ENCODE data around the gene KMT2B.
"Not testable (repeated sequence)": the region's sequence is repeated elsewhere in the genome, so short reads cannot be mapped to it uniquely, and the experiment has no call there.

The KMT2B gene, protein sequence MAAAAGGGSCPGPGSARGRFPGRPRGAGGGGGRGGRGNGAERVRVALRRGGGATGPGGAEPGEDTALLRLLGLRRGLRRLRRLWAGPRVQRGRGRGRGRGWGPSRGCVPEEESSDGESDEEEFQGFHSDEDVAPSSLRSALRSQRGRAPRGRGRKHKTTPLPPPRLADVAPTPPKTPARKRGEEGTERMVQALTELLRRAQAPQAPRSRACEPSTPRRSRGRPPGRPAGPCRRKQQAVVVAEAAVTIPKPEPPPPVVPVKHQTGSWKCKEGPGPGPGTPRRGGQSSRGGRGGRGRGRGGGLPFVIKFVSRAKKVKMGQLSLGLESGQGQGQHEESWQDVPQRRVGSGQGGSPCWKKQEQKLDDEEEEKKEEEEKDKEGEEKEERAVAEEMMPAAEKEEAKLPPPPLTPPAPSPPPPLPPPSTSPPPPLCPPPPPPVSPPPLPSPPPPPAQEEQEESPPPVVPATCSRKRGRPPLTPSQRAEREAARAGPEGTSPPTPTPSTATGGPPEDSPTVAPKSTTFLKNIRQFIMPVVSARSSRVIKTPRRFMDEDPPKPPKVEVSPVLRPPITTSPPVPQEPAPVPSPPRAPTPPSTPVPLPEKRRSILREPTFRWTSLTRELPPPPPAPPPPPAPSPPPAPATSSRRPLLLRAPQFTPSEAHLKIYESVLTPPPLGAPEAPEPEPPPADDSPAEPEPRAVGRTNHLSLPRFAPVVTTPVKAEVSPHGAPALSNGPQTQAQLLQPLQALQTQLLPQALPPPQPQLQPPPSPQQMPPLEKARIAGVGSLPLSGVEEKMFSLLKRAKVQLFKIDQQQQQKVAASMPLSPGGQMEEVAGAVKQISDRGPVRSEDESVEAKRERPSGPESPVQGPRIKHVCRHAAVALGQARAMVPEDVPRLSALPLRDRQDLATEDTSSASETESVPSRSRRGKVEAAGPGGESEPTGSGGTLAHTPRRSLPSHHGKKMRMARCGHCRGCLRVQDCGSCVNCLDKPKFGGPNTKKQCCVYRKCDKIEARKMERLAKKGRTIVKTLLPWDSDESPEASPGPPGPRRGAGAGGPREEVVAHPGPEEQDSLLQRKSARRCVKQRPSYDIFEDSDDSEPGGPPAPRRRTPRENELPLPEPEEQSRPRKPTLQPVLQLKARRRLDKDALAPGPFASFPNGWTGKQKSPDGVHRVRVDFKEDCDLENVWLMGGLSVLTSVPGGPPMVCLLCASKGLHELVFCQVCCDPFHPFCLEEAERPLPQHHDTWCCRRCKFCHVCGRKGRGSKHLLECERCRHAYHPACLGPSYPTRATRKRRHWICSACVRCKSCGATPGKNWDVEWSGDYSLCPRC (N-terminal part only)

DNA sequence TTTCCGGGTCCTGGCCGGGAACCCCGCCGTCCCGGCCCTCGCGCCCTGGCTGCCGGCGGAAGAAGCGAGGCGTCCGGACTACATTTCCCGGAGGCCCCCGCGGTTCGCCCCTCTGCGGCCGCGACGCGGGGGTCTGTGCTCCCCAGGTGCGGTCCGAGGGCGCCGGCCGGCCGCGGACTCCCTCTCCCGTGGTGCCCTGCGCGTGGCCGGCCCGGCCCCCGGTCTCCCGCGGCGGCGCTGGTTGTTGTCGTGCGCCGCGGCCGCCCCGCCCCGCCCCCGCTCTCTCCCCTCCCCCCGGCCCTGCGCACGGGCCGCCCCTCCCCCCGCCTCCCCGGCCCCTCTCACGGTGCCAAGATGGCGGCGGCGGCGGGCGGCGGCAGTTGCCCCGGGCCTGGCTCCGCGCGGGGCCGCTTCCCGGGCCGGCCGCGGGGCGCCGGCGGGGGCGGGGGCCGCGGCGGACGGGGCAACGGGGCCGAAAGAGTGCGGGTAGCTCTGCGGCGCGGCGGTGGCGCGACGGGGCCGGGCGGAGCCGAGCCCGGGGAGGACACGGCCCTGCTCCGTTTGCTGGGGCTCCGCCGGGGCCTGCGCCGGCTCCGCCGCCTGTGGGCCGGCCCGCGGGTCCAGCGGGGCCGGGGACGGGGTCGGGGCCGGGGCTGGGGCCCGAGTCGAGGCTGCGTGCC is at the start of gene KMT2B:
TSS of gene KMT2B (plus strand) at position 339 of the 680 bp plus-strand sequence. CDS start at position 355, 16 bp downstream.
- peak; percentile 91 for DNase-seq (ENCODE audit: low read depth in 2 of 2)

DNA sequence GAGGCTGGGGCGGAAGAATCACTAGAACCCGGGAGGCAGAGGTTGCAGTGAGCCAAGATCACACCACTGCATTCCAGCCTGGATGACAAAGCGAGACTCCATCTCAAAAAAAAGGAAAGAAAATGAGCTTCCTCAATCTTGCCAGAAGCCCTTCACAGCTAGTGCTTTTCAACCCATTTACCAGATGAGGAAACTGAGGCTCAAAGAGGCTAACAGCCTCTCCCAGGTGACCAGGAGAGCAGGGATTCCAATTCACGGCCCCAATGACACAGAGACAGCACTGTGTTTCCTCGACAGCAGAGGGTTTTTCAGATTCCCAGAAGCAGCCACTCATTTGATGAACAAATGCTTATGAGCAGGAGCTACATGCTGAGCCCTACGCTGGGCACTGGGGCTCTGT is 48.2 kb upstream of the KMT2B start:
- no peak for DNase-seq (ENCODE audit: low read depth in 2 of 2)

DNA sequence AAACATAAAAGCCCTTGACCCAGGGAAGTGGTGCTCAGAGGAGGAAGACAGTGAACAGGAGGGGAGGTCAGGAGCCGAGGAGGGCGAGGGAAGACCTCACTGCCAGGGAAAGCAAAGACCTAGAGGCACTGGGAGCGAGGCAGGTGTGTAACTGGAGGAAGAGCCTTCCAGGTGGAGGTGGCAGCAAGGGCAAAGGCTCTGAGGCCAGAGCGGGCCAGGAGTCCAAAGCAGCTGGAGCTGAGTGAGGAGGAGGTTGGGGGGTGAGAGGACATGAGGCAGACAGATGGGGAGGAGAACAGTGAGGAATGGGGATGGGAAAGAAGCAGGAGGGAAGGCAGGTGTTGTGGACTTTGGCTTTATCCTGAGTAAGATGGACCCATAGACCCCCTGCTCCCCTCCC is 47.8 kb upstream of the KMT2B start:
- DNase-seq (ENCODE audit: low read depth in 2 of 2), result no peak

DNA sequence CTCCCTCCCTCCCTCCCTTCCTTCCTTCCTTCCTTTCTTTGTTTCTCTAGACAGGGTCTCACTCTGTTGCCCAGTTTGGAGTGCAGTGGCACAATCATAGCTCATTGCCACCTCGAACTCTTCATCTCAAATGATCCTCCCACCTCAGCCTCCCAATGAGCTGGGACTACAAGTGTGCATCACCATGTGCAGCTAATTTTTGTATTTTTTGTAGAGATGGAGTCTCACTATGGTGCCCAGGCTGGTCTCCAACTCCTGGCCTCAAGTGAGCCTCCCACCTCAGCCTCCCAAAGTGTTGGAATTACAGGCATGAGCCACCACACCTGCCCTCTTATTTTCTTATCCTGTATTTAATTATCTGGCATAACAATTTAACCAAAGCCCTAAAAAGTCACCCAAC is 47.1 kb upstream of the KMT2B start:
- no peak for DNase-seq (ENCODE audit: low read depth in 2 of 2)

- no peak for DNase-seq (ENCODE audit: low read depth in 2 of 2)
These were observed 46.0 kb upstream of the KMT2B start for GRCh38 chr19:35671818-35672217.

DNA sequence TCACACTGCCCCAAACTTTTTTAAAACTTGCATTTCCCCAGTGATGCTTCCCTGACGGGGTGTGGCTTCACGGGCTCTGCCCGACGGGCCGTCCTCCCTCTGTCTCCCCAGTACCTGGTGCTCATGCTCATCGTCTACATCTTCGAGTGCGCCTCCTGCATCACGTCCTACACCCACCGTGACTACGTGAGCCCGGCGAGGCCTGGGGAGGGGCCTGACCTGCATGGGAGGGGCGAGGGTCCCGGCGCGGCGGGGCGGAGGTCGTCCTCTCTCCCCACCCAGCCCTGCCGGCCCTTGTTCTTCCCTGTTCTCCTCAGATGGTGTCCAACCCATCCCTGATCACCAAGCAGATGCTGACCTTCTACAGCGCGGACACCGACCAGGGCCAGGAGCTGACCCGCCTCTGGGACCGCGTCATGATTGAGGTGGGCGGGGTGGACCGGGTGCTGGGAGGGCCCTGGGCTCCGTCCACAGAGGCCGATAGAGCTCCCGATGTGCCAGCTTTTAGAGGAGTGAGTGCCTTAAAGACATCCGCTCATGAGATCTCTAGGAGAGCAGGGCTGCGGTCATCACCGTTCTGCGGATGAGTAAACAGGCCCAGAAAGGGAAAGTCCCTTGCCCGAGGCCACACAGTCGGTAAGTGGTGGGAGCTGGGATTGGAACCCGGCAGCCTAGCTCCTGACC is 44.5 kb upstream of the KMT2B start:
- no peak for DNase-seq (ENCODE audit: low read depth in 2 of 2)

DNA sequence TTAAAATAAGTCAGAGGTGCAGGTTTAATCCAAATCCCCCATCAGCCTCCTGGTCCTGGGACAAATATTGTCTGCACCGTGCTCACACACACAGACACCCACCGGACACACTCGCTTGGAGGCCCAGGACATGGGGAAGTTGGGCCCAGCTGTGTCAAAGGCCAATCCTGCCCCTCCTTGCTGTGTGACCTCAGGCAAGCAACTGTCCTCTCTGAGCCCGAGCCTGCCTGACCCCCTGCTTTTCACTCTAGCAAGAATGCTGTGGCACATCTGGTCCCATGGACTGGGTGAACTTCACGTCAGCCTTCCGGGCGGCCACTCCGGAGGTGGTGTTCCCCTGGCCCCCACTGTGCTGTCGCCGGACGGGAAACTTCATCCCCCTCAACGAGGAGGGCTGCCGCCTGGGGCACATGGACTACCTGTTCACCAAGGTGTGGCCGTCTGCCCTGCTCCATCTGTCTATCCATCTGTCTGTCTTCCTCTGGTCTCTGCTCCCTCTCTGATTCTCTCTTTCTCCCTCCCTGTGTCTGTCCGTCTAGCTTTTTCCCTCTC is 42.1 kb upstream of the KMT2B start:
- DNase-seq (ENCODE audit: low read depth in 2 of 2), result no peak

GRCh38 chr19:35689836-35690235 is 28.0 kb upstream of the KMT2B start:
- DNase-seq (ENCODE audit: low read depth in 2 of 2), result no peak

DNA sequence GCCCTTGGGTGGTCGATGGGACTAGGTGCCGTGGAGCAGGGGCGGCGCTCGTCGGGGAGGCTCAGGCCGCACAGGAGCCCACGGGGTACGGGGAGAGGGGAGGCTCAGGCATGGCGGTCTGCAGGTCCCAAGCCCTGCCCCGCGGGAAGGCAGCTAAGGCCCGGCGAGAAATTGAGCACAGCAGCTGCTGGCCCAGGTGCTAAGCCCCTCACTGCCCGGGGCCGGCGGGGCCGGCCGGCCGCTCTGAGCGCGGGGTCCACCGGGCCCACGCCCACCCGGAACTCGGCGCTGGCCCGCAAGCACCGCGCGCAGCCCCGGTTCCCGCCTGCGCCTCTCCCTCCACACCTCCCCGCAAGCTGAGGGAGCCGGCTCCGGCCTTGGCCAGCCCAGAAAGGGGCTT is 26.7 kb upstream of the KMT2B start:
- DNase-seq (ENCODE audit: low read depth in 2 of 2), result not testable (repeated sequence)

- no peak for DNase-seq (ENCODE audit: low read depth in 2 of 2)
These were observed 25.8 kb upstream of the KMT2B start for GRCh38 chr19:35692010-35692409.

GRCh38 chr19:35693422-35693821 is 24.4 kb upstream of the KMT2B start:
- no peak for DNase-seq (ENCODE audit: low read depth in 2 of 2)

- peak; percentile 38 to 51 for DNase-seq (ENCODE audit: low read depth in 2 of 2)
These were observed 23.8 kb upstream of the KMT2B start for GRCh38 chr19:35693835-35694599.

DNA sequence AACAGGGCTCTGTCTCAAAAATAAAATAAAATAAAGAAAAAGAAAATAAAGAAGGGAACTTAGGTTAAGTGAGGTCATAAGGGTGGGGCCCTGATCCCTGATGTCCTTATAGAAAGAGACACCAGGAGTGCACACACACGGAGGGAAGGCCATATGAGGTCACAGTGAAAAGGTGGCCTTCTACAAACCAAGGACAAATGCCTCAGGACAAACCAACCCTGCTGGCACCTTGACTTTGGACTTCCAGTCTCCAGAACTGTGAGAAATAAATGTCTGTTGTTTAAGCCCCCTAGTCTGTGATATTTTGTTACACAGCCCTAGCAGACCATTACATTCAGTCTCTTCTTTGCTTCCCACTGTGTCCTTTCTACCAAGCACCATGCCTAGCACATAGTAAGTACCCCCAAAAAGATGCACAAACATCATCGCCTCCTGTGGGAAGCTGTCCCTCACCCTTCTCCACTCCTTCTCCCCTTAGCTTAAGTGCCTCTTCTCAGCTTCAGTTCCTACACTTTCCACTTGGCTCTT is 21.8 kb upstream of the KMT2B start:
- no peak for DNase-seq (ENCODE audit: low read depth in 2 of 2)

DNA sequence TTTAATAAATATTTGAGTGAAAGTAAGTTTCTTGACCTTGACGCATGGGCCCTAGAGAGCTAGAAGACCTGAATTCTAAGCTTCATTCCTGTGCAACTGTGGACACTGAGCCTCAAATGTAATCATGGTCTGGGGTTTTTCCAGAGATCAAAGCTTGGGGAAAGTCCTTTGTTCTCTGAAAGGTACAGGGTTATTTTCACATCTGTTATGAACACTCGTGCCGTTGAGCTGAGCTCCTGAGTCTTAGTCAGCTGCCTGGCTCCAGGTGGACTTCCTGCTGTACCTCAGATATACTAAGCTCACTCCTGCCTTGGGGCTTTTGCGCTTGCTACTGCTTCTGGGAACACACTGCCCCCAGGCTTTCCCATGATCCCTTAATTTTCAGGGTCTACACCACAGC is 21.0 kb upstream of the KMT2B start:
- no peak for DNase-seq (ENCODE audit: low read depth in 2 of 2)

- DNase-seq (ENCODE audit: low read depth in 2 of 2), result peak; percentile 91
These were observed 15.4 kb upstream of the KMT2B start for GRCh38 chr19:35702223-35703012.

DNA sequence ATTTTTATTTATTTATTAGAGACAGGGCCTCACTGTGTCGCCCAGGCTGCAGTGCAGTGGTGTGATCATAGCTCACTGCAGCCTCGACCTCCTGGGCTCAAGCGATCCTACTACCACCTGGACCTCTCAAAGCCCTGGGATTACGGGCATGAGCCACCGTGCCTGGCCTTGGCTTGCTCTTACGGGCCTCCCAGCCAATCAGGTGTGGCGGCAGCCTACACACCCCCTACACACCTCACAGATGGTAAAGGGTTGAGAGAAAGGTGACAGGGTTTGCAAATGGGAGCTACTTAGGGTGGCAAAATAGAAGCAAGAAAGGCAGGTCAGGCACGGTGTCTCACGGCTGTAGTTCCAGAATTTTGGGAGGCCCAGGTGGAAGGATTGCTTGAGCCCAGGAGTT is 14.5 kb upstream of the KMT2B start:
- no peak for DNase-seq (ENCODE audit: low read depth in 2 of 2)

GRCh38 chr19:35704218-35704617 is 13.6 kb upstream of the KMT2B start, which contains the start of gene ZBTB32:
Gene ZBTB32 (plus strand): TSS chr19:35704558. CDS start chr19:35714627, 10,069 bp downstream.
- no peak for DNase-seq (ENCODE audit: low read depth in 2 of 2)

DNA sequence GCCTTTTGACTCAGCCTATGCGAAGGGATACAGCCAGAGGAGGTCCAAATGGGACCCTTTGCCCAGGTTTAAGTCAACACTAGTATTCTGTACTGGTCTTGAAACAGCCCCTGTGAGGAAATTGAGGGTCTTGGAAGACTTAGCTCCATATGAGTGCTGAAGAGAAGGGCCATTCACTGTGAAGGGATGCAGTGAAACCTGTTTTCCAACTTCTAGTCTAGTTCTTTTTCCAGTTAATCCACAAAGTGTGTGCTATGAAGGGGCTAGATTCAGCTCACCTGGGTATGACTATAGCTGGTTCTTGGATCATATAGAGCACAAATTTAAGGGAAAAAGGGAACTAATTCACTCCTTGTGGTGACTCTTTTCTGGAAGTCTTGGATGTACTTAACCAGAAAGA is 9.4 kb upstream of the KMT2B start:
- DNase-seq (ENCODE audit: low read depth in 2 of 2), result no peak
